ENCODE measurements around the gene SLC6A11.

GRCh38 chr3:10816863-10817253 is 830 bp downstream of the SLC6A11 start:
- TF ChIP-seq CTCF (conservative IDR thresholded peaks at IDR 0.05; ENCODE audit: low read depth, low read length) = no peak
- TF ChIP-seq EZH2 (IDR thresholded peaks at IDR 0.05; ENCODE audit: borderline replicate concordance, low read depth, low read length, poor library complexity, severe bottlenecking) = no peak
